Stomach (tissue), 9 donors: ENCODE measurements around the gene RNF121. TPM values are rescaled to one million over a fixed set of nuclear protein-coding genes. Genes with fewer than 3 reads are reported as not detected.

Source experiments
- DNase-seq, 2 donors: peaks; one replicate each; pipeline versions ENCODE4 v3.0.0 to v3.0.0-alpha.2; 2013 to 2019
- H3K27ac ChIP-seq, 5 donors: fragments of 200-600 bp in 4 of 5; sonication (generic) in 4 of 5; one replicate each; pipeline ENCODE4 v1.5.1; 2013 to 2019; ENCODE audit warnings: mild to moderate bottlenecking in 1 of 5, moderate library complexity in 1 of 5
- H3K27me3 ChIP-seq, 3 donors: fragments of 200-600 bp; sonication (generic); one replicate each; pipeline ENCODE4 v1.5.1; 2017 to 2019; ENCODE audit warnings: mixed run types in 1 of 3
- H3K36me3 ChIP-seq, 4 donors: fragments of 200-600 bp; sonication (generic); 1 replicate in 3 of 4; 2 replicates in 1 of 4; pipeline ENCODE4 v1.5.1; 2016 to 2019
- H3K4me1 ChIP-seq, 4 donors: fragments of 200-600 bp; sonication (generic); one replicate each; pipeline ENCODE4 v1.5.1; 2016 to 2019
- H3K4me3 ChIP-seq, 4 donors: fragments of 200-600 bp; sonication (generic) in 3 of 4; one replicate each; pipeline ENCODE4 v1.5.1; 2016 to 2019; ENCODE audit warnings: mild to moderate bottlenecking in 1 of 4
- H3K9me3 ChIP-seq, 4 donors: fragments of 200-600 bp; sonication (generic); one replicate each; pipeline ENCODE4 v1.5.1; 2016 to 2019
- CTCF ChIP-seq, 7 experiments: fragments of 450-650 bp in 4 of 7; fragments of 200-600 bp in 3 of 7; sonication (generic) in 3 of 7; IDR thresholded peaks; one replicate each; pipeline ENCODE4 v1.5.1; 2016 to 2019; ENCODE audit warnings: antibody characterized with exemption in 7 of 7, control low read depth in 2 of 7, mild to moderate bottlenecking in 1 of 7
- EP300 ChIP-seq: sonication (generic); formaldehyde crosslinking; IDR thresholded peaks from one replicate; pipeline ENCODE4 v1.6.1; 2017; ENCODE audit warnings: antibody characterized with exemption
- POLR2A ChIP-seq, 4 donors: fragments of 450-650 bp; IDR thresholded peaks; one replicate each; pipeline ENCODE4 v1.6.1; 2016; ENCODE audit warnings: antibody characterized with exemption in 4 of 4, control low read depth in 2 of 4, mild to moderate bottlenecking in 1 of 4, moderate library complexity in 1 of 4
- POLR2AphosphoS5 ChIP-seq, 3 donors: sonication (generic); formaldehyde crosslinking; IDR thresholded peaks; one replicate each; pipeline ENCODE4 v1.6.1; 2016; ENCODE audit warnings: antibody characterized with exemption in 3 of 3
- WGBS, 5 donors: extraction: QIAGEN DNeasy Blood & Tissue Kit in 3 of 5; methylation state at CpG; one replicate each; pipeline versions ENCODE4 v1.1.5 to v1.1.7; 2013 to 2018; 5-methylcytosine and 5-hydroxymethylcytosine counted together
- intact Hi-C: fragments of 100-400 bp; cut with DNase I; formaldehyde crosslinking; loops from one replicate; pipeline ENCODE4 v1.15.1; 2023; ENCODE audit warnings: low total_unique reads
- polyA plus RNA-seq, 3 donors: library from polyadenylated mRNA; stranded (reverse); fragments of 200-250 nt; gene quantifications; one replicate each; pipeline ENCODE4 v1.2.3, GENCODE V29; 2013
- total RNA-seq, 5 donors: library from RNA; depleted of rRNA; stranded (reverse); fragments of >200 nt; gene quantifications; one replicate each; pipeline versions ENCODE4 v1.1.0 to v1.2.3, GENCODE V29; 2014 to 2016
- donor health status: healthy with polysubstance abuse.
- donor health status: Bipolar disorder and iron deficiency.
- donor health status: healthy.

The RNF121 gene
- total and polyA plus RNA-seq, 8 donors, result 10.0 to 363 (median 20.8) TPM

- peaks cover 27 to 65% (median 61%) of the 10 kb centered on the region in 4 donors for H3K36me3 ChIP-seq
- peak overlapping the region in 1 of 4 donors; percentile 44 for H3K4me3 ChIP-seq
- DNase-seq, result no peak
- WGBS, 5 donors, result 85 to 89% (median 87%) methylated on average over 10 of the region's 10 CpGs
- TF ChIP-seq POLR2AphosphoS5 (IDR thresholded peaks at IDR 0.05) (no peak), EP300 (no peak), CTCF (IDR thresholded peaks at IDR 0.05) (no peak), POLR2A (IDR thresholded peaks at IDR 0.05) (no peak)
- H3K27me3 ChIP-seq, result no peaks in the 10 kb centered on the region
- H3K27ac ChIP-seq, result peak overlapping the region in 4 of 5 donors; percentile 70 to 88 (median 75)
- intact Hi-C loops, result no loop called here
- no peaks in the 10 kb centered on the region for H3K9me3 ChIP-seq
- peaks cover 15 to 66% (median 34%) of the 10 kb centered on the region in 4 donors for H3K4me1 ChIP-seq
Measured at GRCh38 chr11:72000202-72000867, 71.5 kb downstream of the RNF121 start.

DNA sequence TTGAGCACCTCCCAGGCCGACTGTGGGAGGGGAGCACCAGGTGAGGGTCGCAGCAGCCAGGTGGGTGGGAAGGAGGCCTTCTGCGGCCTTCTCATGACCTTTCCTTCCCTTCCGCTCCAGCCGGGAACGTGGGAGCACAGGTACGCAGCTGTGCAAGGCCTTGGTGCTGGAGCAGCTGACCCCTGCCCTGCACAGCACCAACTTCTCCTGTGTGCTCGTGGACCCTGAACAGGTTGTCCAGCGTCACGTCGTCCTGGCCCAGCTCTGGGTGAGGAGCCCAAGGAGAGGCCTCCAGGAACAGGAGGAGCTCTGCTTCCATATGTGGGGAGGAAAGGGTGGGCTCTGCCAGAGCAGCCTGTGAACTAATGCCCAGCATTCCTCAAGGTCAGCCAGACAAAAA is 72.4 kb downstream of the RNF121 start:
- H3K4me1 ChIP-seq, result peaks cover 15 to 72% (median 37%) of the 10 kb centered on the region in 4 donors
- no peak overlapping the region for H3K4me3 ChIP-seq
- peaks cover 37 to 65% (median 62%) of the 10 kb centered on the region in 4 donors for H3K36me3 ChIP-seq
- no peak for TF ChIP-seq POLR2A (IDR thresholded peaks at IDR 0.05)
- TF ChIP-seq EP300, result no peak
- no peak for TF ChIP-seq POLR2AphosphoS5 (IDR thresholded peaks at IDR 0.05)
- no peak for TF ChIP-seq CTCF (IDR thresholded peaks at IDR 0.05)
- H3K27me3 ChIP-seq, result no peaks in the 10 kb centered on the region
- peak overlapping the region in 3 of 5 donors; percentile 70 to 88 (median 80) for H3K27ac ChIP-seq
- intact Hi-C loops, result no loop called here
- DNase-seq, result no peak
- 68 to 82% (median 75%) methylated on average over 11 of the region's 11 CpGs for WGBS, 5 donors
- no peaks in the 10 kb centered on the region for H3K9me3 ChIP-seq

- TF ChIP-seq POLR2A (IDR thresholded peaks at IDR 0.05), result no peak
- no peak for TF ChIP-seq CTCF (IDR thresholded peaks at IDR 0.05)
- no peak for TF ChIP-seq POLR2AphosphoS5 (IDR thresholded peaks at IDR 0.05)
- no peak for TF ChIP-seq EP300
- Histone ChIP-seq H3K27me3 (no peaks in the 10 kb centered on the region), H3K9me3 (no peaks in the 10 kb centered on the region), H3K36me3 (peaks cover 44 to 69% (median 66%) of the 10 kb centered on the region in 4 donors), H3K4me1 (peaks cover 15 to 72% (median 37%) of the 10 kb centered on the region in 4 donors), H3K27ac (peak overlapping the region in 3 of 5 donors; percentile 70 to 88 (median 80)), H3K4me3 (no peak overlapping the region)
- WGBS, 5 donors, result 55 to 64% (median 60%) methylated on average over 10 of the region's 10 CpGs
- DNase-seq, result peak in 1 of 2 donors; percentile 64
- intact Hi-C loops, result no loop called here
Measured at GRCh38 chr11:72001834-72002591, 73.2 kb downstream of the RNF121 start.

DNA sequence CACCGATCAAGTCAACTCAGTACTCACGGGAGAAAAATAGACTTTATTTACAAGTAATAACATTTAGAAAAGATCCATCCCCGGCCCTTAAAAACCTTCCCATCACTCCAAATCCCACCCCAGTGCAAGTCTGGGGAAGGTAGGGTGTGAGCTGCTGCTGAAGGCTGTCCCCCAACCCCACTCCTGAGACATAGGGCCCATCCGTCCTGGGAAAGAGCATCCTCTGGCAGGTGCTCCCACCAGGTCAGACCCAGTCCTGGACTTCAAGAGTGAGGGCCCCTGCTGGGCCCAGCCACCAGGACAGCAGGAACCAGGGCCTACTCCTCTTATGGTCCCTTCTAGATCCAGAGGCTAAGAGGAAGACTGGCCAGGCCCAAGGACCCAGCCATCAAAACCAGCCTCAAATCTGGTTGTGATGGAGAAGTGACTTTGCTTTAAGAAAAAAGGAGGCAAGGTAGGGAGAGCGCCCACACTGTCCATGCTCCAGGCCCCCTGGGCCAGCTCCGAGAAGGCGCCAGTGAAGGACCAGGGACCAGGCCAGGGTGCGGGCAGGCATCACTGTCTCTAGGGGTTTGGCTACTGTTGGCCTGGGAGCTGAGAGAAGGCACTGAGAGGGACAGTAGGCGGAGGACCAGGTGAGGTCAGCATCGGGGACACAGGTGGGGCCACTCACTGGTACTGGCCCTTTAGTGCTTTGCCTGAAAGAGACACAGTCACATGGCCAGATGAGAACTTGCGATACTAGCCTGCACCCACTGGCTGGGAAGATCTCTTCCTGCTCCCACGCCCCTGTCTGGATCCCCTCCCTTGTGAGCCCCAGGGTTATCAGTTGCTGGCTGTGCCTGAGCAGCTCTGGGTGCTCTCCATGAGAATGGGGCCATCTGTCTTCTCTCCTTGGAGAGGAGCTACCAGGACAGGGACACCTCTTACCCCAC is 74.3 kb downstream of the RNF121 start:
- Histone ChIP-seq H3K9me3 (no peaks in the 10 kb centered on the region), H3K4me3 (no peak overlapping the region), H3K4me1 (peaks cover 15 to 72% (median 37%) of the 10 kb centered on the region in 4 donors), H3K27ac (peak overlapping the region in 2 of 5 donors; percentile 70 to 80), H3K36me3 (peaks cover 55 to 80% (median 77%) of the 10 kb centered on the region in 4 donors), H3K27me3 (no peaks in the 10 kb centered on the region)
- no peak for TF ChIP-seq POLR2A (IDR thresholded peaks at IDR 0.05)
- TF ChIP-seq EP300, result no peak
- no peak for TF ChIP-seq CTCF (IDR thresholded peaks at IDR 0.05)
- TF ChIP-seq POLR2AphosphoS5 (IDR thresholded peaks at IDR 0.05), result no peak
- 78 to 83% (median 81%) methylated on average over 12 of the region's 12 CpGs for WGBS, 5 donors
- intact Hi-C loops, result no loop called here
- no peak for DNase-seq
